Activated CD8-positive, alpha-beta memory T cell treated with anti-CD3 and anti-CD28 coated beads, Interleukin-2, amount 50 U/mL, for 24 hours (primary cell): Measurements from ENCODE around the gene RABGEF1.

Source experiments
- DNase-seq: peaks from one replicate; pipeline ENCODE4 v3.0.0-alpha.2; 2020; ENCODE audit errors: extremely low read depth

RABGEF1 gene

GRCh38 chr7:66847879-66848790, 107.6 kb downstream of the RABGEF1 start:
- no peak for DNase-seq

- no peak for DNase-seq
Measured at GRCh38 chr7:66859339-66859738, 118.8 kb downstream of the RABGEF1 start.

DNA sequence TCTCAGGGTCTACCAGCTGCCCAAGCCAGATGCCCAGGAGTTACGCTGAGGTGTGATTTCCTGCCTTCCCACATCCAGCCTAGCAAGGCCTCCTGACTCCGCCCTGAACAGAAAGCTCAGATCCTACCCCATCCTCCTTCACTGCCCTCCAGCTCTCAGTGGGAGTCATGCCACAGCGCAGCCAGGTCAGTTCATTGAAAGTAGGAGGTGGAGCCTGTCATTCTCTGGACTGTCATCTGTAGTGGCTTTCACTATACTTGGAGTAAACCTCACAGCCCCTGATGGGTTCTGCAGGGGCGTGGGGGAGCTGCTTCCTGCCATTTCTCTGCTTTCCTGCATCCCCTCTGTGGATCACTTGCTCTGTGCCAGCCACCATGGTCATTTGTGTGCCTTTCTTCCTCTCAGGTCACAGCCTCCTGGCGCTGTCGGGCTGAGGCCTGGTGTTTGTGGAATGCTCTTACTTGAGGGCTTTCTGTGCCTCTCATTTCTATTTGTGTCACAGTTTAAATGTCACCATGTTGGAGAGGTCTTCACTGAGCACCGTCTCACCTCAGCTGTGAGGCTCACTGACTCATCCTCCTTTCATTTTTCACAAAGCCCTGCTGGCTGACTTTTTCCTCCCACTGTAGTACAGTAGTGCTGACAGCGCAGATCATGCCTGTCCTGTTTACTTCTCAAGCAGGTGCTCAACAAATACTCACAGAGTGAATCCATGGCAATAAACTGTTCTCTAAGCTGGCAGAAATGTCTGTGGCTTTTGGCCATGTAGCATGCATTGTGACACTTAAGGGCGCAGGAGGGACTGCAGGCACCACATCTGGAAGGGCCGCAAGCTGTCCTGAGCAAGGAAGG, 119.5 kb downstream of the RABGEF1 start:
- no peak for DNase-seq

GRCh38 chr7:66860767-66861166, 120.2 kb downstream of the RABGEF1 start:
- no peak for DNase-seq
